HFFc6 (cell line): Measurements from ENCODE around the gene RUSC1. TPM values are rescaled to one million over a fixed set of nuclear protein-coding genes. Genes with fewer than 3 reads are reported as not detected.
A peak's percentile ranks its signal among the peaks of the same experiment; 100 is the strongest.
"Not testable (repeated sequence)": the region's sequence is repeated elsewhere in the genome, so short reads cannot be mapped to it uniquely, and the experiment has no call there.

Experiments
- DNase-seq: peaks from one replicate; pipeline ENCODE4 v3.0.0-alpha.2; 2018
- H3K27ac Mint-ChIP-seq: 2 replicates; pipeline ENCODE4 v1.8.0; 2020; ENCODE audit warnings: mild to moderate bottlenecking, mixed read lengths
- H3K27me3 Mint-ChIP-seq: 2 replicates; pipeline ENCODE4 v1.8.0; 2021; ENCODE audit warnings: mild to moderate bottlenecking, moderate library complexity, mixed read lengths; ENCODE audit not compliant: insufficient read depth
- H3K36me3 Mint-ChIP-seq: 2 replicates; pipeline ENCODE4 v1.8.0; 2021; ENCODE audit warnings: low read depth, mixed read lengths
- H3K4me1 Mint-ChIP-seq: 2 replicates; pipeline ENCODE4 v1.8.0; 2020; ENCODE audit warnings: low read depth, mixed read lengths
- H3K4me3 Mint-ChIP-seq: 2 replicates; pipeline ENCODE4 v1.8.0; 2020; ENCODE audit warnings: mild to moderate bottlenecking, moderate library complexity, mixed read lengths
- H3K9me3 Mint-ChIP-seq: 2 replicates; pipeline ENCODE4 v1.8.0; 2020; ENCODE audit warnings: mild to moderate bottlenecking, mixed read lengths
- total RNA-seq, 6 experiments: library from RNA; stranded (reverse); fragmentation: NEBNext Ultra II Directional; extraction: Animal tissue kit (Norgen Biotek cat#: 25700); gene quantifications; 2 replicates in 1 of 6; 3 replicates in 5 of 6; pipeline ENCODE4 v1.2.3, GENCODE V29; 2021
- TF ChIP-seq, protein P1 (sequence below): fragments of 200-600 bp; sonication (generic); IDR thresholded peaks from 2 replicates; pipeline ENCODE4 v1.5.0; 2021; ENCODE audit warnings: antibody characterized with exemption, mild to moderate bottlenecking

The RUSC1 gene
- total RNA-seq, 6 experiments from 2014 or later, result 26.6 to 36.0 (median 32.9) TPM

- H3K36me3 Mint-ChIP-seq, result peaks cover 6% of the 10 kb centered on the region
These were observed 4.9 kb downstream of the RUSC1 start for GRCh38 chr1:155325603-155325893.

DNA sequence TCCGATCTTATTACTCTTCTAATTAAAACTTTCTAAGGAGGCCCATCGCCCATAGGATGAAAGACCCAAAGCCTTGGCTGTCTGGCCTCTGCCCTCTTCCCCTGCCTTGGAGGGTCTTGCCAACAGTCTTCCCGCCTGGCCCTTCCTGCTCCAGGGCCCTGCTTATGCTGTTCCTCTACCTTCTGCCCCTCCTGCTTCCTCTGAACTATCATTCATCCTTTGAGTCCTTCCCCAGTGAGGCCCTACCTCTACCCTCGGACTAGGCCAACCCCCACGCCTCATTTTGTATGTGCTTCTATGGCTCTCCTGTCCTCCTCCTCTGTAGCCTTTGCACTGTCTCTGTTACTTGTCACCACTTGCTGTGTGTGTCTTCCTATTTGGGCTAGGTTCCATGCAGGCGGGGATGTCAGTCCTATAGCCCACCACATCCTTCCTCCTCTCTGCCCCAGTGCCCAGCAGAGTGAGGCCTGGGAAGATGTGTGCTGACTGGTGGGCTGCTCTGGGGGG, 5.4 kb downstream of the RUSC1 start:
- peaks cover 17% of the 10 kb centered on the region for H3K27me3 Mint-ChIP-seq
- peak overlapping the region; percentile 96 for H3K4me3 Mint-ChIP-seq
- H3K4me1 Mint-ChIP-seq, result peaks cover 27% of the 10 kb centered on the region
- TF ChIP-seq, protein P1, sequence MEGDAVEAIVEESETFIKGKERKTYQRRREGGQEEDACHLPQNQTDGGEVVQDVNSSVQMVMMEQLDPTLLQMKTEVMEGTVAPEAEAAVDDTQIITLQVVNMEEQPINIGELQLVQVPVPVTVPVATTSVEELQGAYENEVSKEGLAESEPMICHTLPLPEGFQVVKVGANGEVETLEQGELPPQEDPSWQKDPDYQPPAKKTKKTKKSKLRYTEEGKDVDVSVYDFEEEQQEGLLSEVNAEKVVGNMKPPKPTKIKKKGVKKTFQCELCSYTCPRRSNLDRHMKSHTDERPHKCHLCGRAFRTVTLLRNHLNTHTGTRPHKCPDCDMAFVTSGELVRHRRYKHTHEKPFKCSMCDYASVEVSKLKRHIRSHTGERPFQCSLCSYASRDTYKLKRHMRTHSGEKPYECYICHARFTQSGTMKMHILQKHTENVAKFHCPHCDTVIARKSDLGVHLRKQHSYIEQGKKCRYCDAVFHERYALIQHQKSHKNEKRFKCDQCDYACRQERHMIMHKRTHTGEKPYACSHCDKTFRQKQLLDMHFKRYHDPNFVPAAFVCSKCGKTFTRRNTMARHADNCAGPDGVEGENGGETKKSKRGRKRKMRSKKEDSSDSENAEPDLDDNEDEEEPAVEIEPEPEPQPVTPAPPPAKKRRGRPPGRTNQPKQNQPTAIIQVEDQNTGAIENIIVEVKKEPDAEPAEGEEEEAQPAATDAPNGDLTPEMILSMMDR, result no peak
- no peak for DNase-seq
- peak overlapping the region; percentile 52 for H3K27ac Mint-ChIP-seq
- H3K36me3 Mint-ChIP-seq, result peaks cover 12% of the 10 kb centered on the region
- no peaks in the 10 kb centered on the region for H3K9me3 Mint-ChIP-seq

More at GRCh38 chr1:155325603-155325893, 4.9 kb downstream of the RUSC1 start:
- H3K27me3 Mint-ChIP-seq, result peaks cover 17% of the 10 kb centered on the region
- no peaks in the 10 kb centered on the region for H3K9me3 Mint-ChIP-seq
- H3K4me3 Mint-ChIP-seq, result peak overlapping the region; percentile 96
- TF ChIP-seq, protein P1, result no peak
- peak overlapping the region; percentile 52 for H3K27ac Mint-ChIP-seq
- no peak for DNase-seq
- H3K4me1 Mint-ChIP-seq, result peaks cover 32% of the 10 kb centered on the region

DNA sequence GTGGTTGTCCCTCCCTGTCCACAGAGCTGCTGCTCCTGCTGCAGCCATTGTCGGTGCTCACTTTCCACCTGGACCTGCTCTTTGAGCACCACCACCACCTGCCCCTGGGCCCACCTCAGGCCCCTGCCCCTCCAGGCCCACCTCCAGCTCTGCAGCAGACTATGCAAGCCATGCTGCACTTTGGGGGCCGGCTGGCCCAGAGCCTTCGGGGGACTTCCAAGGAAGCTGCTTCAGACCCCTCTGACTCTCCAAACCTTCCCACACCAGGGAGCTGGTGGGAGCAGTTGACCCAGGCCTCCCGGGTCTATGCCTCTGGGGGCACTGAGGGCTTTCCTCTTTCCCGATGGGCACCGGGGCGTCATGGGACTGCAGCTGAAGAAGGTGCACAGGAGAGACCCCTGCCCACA, 5.9 kb downstream of the RUSC1 start:
- Mint-ChIP-seq H3K4me1 (peaks cover 21% of the 10 kb centered on the region), H3K36me3 (peaks cover 16% of the 10 kb centered on the region), H3K27me3 (peaks cover 16% of the 10 kb centered on the region), H3K27ac (no peak overlapping the region), H3K9me3 (no peaks in the 10 kb centered on the region), H3K4me3 (no peak overlapping the region)
- TF ChIP-seq, protein P1, result no peak
- no peak for DNase-seq

DNA sequence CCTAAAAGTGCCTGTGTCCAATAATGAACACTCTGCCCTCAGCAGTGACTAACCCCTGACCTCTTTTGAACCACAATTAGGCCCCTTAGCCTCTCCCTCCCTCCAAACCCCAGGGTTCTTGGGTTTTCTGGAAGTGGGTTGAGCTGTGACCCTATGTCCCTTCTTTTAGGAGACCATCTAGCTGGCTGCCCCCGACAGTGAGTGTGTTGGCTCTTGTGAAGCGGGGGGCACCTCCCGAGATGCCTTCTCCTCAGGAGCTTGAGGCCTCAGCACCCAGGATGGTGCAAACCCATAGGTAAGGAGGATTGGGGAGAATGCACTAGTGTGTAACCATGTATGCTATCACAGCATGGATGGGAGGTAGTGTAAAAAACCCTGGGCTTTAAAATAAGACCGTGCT, 7.3 kb downstream of the RUSC1 start:
- H3K4me3 Mint-ChIP-seq, result no peak overlapping the region
- H3K36me3 Mint-ChIP-seq, result peaks cover 16% of the 10 kb centered on the region
- DNase-seq, result no peak
- peaks cover 12% of the 10 kb centered on the region for H3K4me1 Mint-ChIP-seq
- H3K27me3 Mint-ChIP-seq, result peaks cover 16% of the 10 kb centered on the region
- no peak overlapping the region for H3K27ac Mint-ChIP-seq
- TF ChIP-seq, protein P1, result no peak
- H3K9me3 Mint-ChIP-seq, result no peaks in the 10 kb centered on the region

GRCh38 chr1:155328856-155329255, 8.2 kb downstream of the RUSC1 start:
- DNase-seq, H3K4me3 Mint-ChIP-seq, H3K27ac Mint-ChIP-seq, H3K9me3 Mint-ChIP-seq: not testable (repeated sequence)
- peaks cover 15% of the 10 kb centered on the region for H3K27me3 Mint-ChIP-seq
- peaks cover 12% of the 10 kb centered on the region for H3K4me1 Mint-ChIP-seq
- H3K36me3 Mint-ChIP-seq, result peaks cover 21% of the 10 kb centered on the region

DNA sequence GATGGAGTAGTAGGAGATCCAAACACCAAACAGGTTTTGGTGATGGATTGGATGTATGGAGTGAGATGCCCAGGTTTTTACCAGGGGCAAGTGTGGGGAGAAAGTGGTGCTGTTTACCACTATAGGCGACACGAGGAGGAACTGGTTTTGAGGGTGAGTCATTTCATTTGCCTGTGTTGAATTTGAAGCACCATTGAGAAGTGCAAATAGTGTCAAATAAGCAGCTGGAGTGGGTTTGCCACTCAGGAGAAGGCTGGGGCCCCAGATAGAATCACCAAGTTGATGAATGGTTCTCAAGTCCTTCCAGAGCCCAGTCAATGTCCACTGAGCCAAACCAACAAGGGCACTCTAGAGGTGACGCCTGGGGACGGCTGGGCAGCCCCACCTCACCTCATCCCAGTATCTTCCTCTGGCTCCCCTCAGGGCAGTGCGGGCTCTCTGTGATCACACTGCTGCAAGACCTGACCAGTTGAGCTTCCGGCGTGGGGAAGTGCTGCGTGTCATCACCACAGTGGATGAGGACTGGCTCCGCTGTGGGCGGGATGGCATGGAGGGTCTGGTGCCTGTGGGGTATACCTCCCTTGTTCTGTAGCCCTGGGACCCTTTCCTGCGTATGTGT, 9.4 kb downstream of the RUSC1 start:
- Mint-ChIP-seq H3K27me3 (peaks cover 8% of the 10 kb centered on the region), H3K4me1 (peaks cover 12% of the 10 kb centered on the region), H3K36me3 (peaks cover 21% of the 10 kb centered on the region), H3K9me3 (no peaks in the 10 kb centered on the region), H3K27ac (peak overlapping the region; percentile 11; the same call in 1 of the 2 replicates), H3K4me3 (no peak overlapping the region)
- TF ChIP-seq, protein P1, result no peak
- no peak for DNase-seq
